ENCODE results near the gene MYH14. TPM values are rescaled to one million over a fixed set of nuclear protein-coding genes. Genes with fewer than 3 reads are reported as not detected.

MYH14 gene
- total RNA-seq, 4 donors from 2014 or later = 139 to 475 (median 333) TPM

DNA sequence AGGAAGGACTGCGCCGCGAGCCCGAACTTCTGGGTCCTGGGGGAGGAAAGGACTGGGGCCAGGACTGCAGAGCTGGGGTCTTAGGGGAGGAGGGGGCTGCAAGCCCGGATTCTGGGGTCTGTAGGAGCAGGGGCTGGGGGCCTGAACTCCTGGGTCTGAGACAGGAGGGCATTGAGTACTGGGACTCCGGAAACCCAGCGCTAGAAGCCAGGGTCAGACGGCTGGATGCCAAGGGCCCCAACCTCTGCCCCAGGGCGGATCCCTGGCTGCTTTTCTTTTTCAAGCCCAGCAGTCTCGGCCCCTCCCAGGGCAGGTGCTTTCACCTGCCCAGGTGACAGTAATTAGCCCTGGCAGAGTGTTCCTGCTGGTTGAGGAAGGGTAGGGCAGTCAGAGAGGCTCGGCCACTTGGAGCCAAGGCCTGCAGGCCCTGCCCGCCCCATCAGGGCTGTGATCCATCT is 2.3 kb downstream of the MYH14 start:
- Histone ChIP-seq H3K9me3 (no peaks in the 10 kb centered on the region), H3K27ac (peak overlapping the region in 3 of 4 donors; percentile 91 to 99 (median 98)), H3K4me1 (peaks cover 0 to 24% (median 0%) of the 10 kb centered on the region in 4 donors), H3K27me3 (no peaks in the 10 kb centered on the region), H3K4me3 (peak overlapping the region in 3 of 4 donors; percentile 28 to 66 (median 63)), H3K36me3 (peaks cover 0 to 15% (median 0%) of the 10 kb centered on the region in 3 donors)
- peak; percentile 45 to 73 for TF ChIP-seq POLR2A (IDR thresholded peaks at IDR 0.05)
- TF ChIP-seq, protein P1, sequence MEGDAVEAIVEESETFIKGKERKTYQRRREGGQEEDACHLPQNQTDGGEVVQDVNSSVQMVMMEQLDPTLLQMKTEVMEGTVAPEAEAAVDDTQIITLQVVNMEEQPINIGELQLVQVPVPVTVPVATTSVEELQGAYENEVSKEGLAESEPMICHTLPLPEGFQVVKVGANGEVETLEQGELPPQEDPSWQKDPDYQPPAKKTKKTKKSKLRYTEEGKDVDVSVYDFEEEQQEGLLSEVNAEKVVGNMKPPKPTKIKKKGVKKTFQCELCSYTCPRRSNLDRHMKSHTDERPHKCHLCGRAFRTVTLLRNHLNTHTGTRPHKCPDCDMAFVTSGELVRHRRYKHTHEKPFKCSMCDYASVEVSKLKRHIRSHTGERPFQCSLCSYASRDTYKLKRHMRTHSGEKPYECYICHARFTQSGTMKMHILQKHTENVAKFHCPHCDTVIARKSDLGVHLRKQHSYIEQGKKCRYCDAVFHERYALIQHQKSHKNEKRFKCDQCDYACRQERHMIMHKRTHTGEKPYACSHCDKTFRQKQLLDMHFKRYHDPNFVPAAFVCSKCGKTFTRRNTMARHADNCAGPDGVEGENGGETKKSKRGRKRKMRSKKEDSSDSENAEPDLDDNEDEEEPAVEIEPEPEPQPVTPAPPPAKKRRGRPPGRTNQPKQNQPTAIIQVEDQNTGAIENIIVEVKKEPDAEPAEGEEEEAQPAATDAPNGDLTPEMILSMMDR (IDR thresholded peaks at IDR 0.05) = peak in 4 of 6 experiments; percentile 17 to 73 (median 70)
- DNase-seq = peak in 2 of 3 donors; percentile 91 to 94

DNA sequence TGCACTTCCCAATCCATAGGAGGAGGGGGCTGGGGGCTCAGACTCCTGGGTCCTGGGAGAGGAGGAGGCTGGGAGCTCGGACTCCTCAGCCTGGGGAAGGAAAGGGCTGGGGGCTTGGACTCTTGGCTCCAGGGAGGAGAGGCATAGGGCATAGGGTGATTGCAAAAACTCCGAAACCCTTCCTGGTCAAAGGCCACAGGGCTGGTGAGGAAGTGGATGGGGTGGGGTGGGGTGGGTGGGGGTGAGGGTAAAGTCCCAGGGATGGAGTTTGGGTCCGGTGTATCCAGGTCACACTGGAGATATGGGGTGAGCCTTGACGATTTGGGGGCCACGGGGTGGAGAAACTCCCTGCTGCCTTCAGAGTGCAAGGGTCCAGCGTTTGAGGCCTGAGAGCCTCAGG is 2.8 kb downstream of the MYH14 start:
- TF ChIP-seq, protein P1 (IDR thresholded peaks at IDR 0.05) = no peak
- no peak for TF ChIP-seq POLR2A (IDR thresholded peaks at IDR 0.05)
- peak in 2 of 3 donors; percentile 70 to 80 for DNase-seq
- H3K27me3 ChIP-seq = no peaks in the 10 kb centered on the region
- peaks cover 0 to 24% (median 0%) of the 10 kb centered on the region in 4 donors for H3K4me1 ChIP-seq
- H3K36me3 ChIP-seq = peaks cover 0 to 16% (median 0%) of the 10 kb centered on the region in 3 donors
- no peaks in the 10 kb centered on the region for H3K9me3 ChIP-seq
- H3K27ac ChIP-seq = peak overlapping the region in 3 of 4 donors; percentile 91 to 99 (median 98)
- peak overlapping the region in 2 of 4 donors; percentile 63 to 66 for H3K4me3 ChIP-seq

DNA sequence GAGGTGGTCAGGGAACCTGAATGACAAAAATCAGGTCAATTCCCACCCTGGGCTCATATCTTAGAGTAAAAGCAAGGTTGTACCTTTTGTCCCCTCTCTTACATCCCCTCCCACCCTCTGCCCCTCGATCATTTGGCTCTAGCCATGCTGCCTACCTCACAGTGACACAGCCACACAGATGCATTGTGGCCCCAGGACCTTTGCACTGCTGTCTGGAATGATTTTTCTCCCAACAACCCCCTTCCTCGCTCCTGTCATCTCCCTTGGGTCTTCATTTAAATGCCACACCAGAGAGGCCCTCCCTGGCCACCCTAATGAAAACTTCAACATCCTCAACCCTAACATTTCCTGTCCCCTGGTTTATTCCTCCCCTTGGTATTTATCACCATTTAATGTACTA is 4.3 kb downstream of the MYH14 start:
- no peak for DNase-seq
- Histone ChIP-seq H3K4me3 (no peak overlapping the region), H3K36me3 (peaks cover 0 to 31% (median 0%) of the 10 kb centered on the region in 3 donors), H3K27me3 (no peaks in the 10 kb centered on the region), H3K4me1 (peaks cover 0 to 24% (median 0%) of the 10 kb centered on the region in 4 donors), H3K9me3 (peaks cover 0 to 4% (median 0%) of the 10 kb centered on the region in 4 donors), H3K27ac (peak overlapping the region in 2 of 4 donors; percentile 76 to 99)
- TF ChIP-seq, protein P1 (IDR thresholded peaks at IDR 0.05) = no peak
- TF ChIP-seq POLR2A (IDR thresholded peaks at IDR 0.05) = no peak

DNA sequence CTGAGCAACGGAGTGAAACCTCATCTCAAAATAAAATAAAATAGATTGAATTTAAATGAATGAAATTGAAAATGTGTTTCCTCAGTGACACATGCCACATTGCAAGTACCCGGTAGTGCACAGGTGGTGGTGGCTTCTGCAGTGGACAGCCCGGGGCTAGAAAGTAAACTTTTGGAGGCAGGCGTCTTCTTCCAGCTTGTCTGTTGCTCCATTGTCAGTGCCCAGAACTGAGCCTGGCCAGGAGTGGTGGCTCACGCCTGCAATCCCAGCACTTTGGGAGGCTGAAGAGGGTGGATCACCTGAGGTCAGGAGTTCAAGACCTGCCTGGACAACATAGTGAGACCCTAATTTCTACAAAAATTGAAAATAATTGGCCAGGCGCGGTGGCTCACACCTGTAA is 5.7 kb downstream of the MYH14 start:
- TF ChIP-seq, protein P1 (IDR thresholded peaks at IDR 0.05) = no peak
- no peak for TF ChIP-seq POLR2A (IDR thresholded peaks at IDR 0.05)
- DNase-seq = peak in 1 of 3 donors; percentile 13

DNA sequence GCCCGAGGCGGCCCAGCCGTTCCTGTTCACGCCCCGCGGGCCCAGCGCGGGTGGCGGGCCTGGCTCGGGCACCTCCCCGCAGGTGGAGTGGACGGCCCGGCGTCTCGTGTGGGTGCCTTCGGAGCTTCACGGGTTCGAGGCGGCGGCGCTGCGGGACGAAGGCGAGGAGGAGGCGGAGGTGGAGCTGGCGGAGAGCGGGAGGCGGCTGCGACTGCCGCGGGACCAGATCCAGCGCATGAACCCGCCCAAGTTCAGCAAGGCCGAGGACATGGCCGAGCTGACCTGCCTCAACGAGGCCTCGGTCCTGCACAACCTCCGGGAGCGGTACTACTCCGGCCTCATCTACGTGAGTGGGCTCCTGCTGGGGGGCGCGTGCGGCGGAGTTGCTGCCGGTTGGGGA is 7.0 kb downstream of the MYH14 start:
- Histone ChIP-seq H3K36me3 (peaks cover 0 to 51% (median 0%) of the 10 kb centered on the region in 3 donors), H3K27me3 (no peaks in the 10 kb centered on the region), H3K4me1 (peaks cover 0 to 13% (median 0%) of the 10 kb centered on the region in 4 donors), H3K4me3 (no peak overlapping the region), H3K9me3 (peaks cover 0 to 4% (median 0%) of the 10 kb centered on the region in 4 donors), H3K27ac (no peak overlapping the region)
- DNase-seq = peak in 1 of 3 donors; percentile 45
- TF ChIP-seq POLR2A (IDR thresholded peaks at IDR 0.05) = no peak
- TF ChIP-seq, protein P1 (IDR thresholded peaks at IDR 0.05) = no peak

More for the DNA sequence above, 5.7 kb downstream of the MYH14 start:
- Histone ChIP-seq H3K4me3 (no peak overlapping the region), H3K27me3 (no peaks in the 10 kb centered on the region), H3K27ac (no peak overlapping the region), H3K4me1 (peaks cover 0 to 22% (median 0%) of the 10 kb centered on the region in 4 donors), H3K9me3 (peaks cover 0 to 4% (median 0%) of the 10 kb centered on the region in 4 donors), H3K36me3 (peaks cover 0 to 43% (median 0%) of the 10 kb centered on the region in 3 donors)
